GM23338 (cell line): ENCODE data around the gene OR51G1. TPM values are rescaled to one million over a fixed set of nuclear protein-coding genes. Genes with fewer than 3 reads are reported as not detected.

ENCODE experiments used
- ATAC-seq: fragments of 200-7000 bp; cut with Tn5 transposase; 3 replicates; pipeline ENCODE4 v1.9.1; 2020
- DNase-seq: peaks from one replicate; pipeline ENCODE4 v3.0.0-alpha.2; 2015; ENCODE audit warnings: low spot score
- H2AFZ ChIP-seq: fragments of 200-600 bp; sonication (generic); 2 replicates; pipeline ENCODE4 v1.8.0; 2016; ENCODE audit warnings: antibody characterized with exemption, mild to moderate bottlenecking, moderate library complexity
- H3F3A ChIP-seq: fragments of 200-600 bp; sonication (generic); replicated peaks from 2 replicates; pipeline ENCODE4 v1.8.0; 2017; ENCODE audit warnings: antibody characterized with exemption, mixed run types, low read depth
- H3K27ac ChIP-seq: fragments of 200-600 bp; sonication (generic); 2 replicates; pipeline ENCODE4 v1.6.1; 2016; ENCODE audit warnings: low read depth
- H3K27me3 ChIP-seq: fragments of 200-600 bp; sonication (generic); 2 replicates; pipeline ENCODE4 v1.8.0; 2016; ENCODE audit warnings: mild to moderate bottlenecking, mixed run types, moderate library complexity; ENCODE audit not compliant: insufficient read depth
- H3K36me3 ChIP-seq: fragments of 200-600 bp; sonication (generic); 2 replicates; pipeline ENCODE4 v1.8.0; 2016; ENCODE audit warnings: mild to moderate bottlenecking; ENCODE audit not compliant: insufficient read depth
- H3K4me1 ChIP-seq: fragments of 200-600 bp; sonication (generic); 2 replicates; pipeline ENCODE4 v1.8.0; 2016; ENCODE audit warnings: mild to moderate bottlenecking, moderate library complexity; ENCODE audit not compliant: insufficient read depth
- H3K4me2 ChIP-seq: fragments of 200-600 bp; sonication (generic); 2 replicates; pipeline ENCODE4 v1.7.1; 2017; ENCODE audit warnings: mixed run types
- H3K4me3 ChIP-seq: fragments of 200-600 bp; sonication (generic); 2 replicates; pipeline ENCODE4 v1.6.1; 2016; ENCODE audit warnings: mixed run types
- H3K79me2 ChIP-seq: fragments of 200-600 bp; sonication (generic); replicated peaks from 2 replicates; pipeline ENCODE4 v1.8.0; 2017; ENCODE audit warnings: mild to moderate bottlenecking; ENCODE audit not compliant: insufficient read depth
- H3K9me2 ChIP-seq: fragments of 200-600 bp; sonication (generic); 2 replicates; pipeline ENCODE4 v1.8.0; 2017; ENCODE audit not compliant: insufficient read depth
- H4K20me1 ChIP-seq: fragments of 200-600 bp; sonication (generic); replicated peaks from 2 replicates; pipeline ENCODE4 v1.8.0; 2017; ENCODE audit warnings: mild to moderate bottlenecking; ENCODE audit not compliant: insufficient read depth
- H3K27ac Mint-ChIP-seq: 2 replicates; pipeline ENCODE4 v1.8.0; 2020; ENCODE audit warnings: inconsistent platforms, mild to moderate bottlenecking, moderate library complexity, mixed read lengths
- H3K27me3 Mint-ChIP-seq: 3 replicates; pipeline ENCODE4 v1.8.0; 2022; ENCODE audit warnings: low read depth, mild to moderate bottlenecking, moderate library complexity, mixed read lengths, inconsistent platforms; ENCODE audit not compliant: insufficient read depth, poor library complexity
- H3K36me3 Mint-ChIP-seq: 3 replicates; pipeline ENCODE4 v1.8.0; 2021; ENCODE audit warnings: low read depth, mild to moderate bottlenecking, inconsistent platforms, moderate library complexity, mixed read lengths
- H3K4me1 Mint-ChIP-seq: 3 replicates; pipeline ENCODE4 v1.8.0; 2020; ENCODE audit warnings: mild to moderate bottlenecking, inconsistent platforms, mixed read lengths
- H3K4me3 Mint-ChIP-seq: 3 replicates; pipeline ENCODE4 v1.8.0; 2021; ENCODE audit warnings: moderate library complexity, mild to moderate bottlenecking, inconsistent platforms, mixed read lengths
- H3K9me3 Mint-ChIP-seq: 3 replicates; pipeline ENCODE4 v1.8.0; 2020; ENCODE audit warnings: moderate library complexity, mild to moderate bottlenecking, inconsistent platforms, mixed read lengths
- CREB1 ChIP-seq: fragments of 250-450 bp; sonication (Bioruptor Pico); IDR thresholded peaks from 2 replicates; pipeline ENCODE4 v1.5.0; 2020; ENCODE audit warnings: low read depth, mild to moderate bottlenecking, moderate library complexity
- CTCF ChIP-seq, 2 experiments: fragments of 200-600 bp in 1 of 2; sonication (generic) in 1 of 2; conservative IDR thresholded peaks; 2 replicates each; pipeline versions ENCODE4 v1.5.1 to v1.6.1; 2016 to 2017; ENCODE audit warnings: antibody characterized with exemption in 2 of 2, low read depth in 2 of 2, mild to moderate bottlenecking in 2 of 2, moderate library complexity in 1 of 2
- EZH2 ChIP-seq: fragments of 200-600 bp; sonication (generic); IDR thresholded peaks from one replicate; pipeline ENCODE4 v1.8.0; 2017; ENCODE audit warnings: antibody characterized with exemption, mild to moderate bottlenecking, low read depth; ENCODE audit not compliant: unreplicated experiment
- JUNB ChIP-seq: IDR thresholded peaks from one replicate; pipeline ENCODE4 v1.6.1; 2016; ENCODE audit warnings: antibody characterized with exemption; ENCODE audit not compliant: unreplicated experiment
- POLR2AphosphoS5 ChIP-seq: IDR thresholded peaks from 2 replicates; pipeline ENCODE4 v1.6.1; 2016; ENCODE audit warnings: antibody characterized with exemption, low read depth
- REST ChIP-seq: IDR thresholded peaks from one replicate; pipeline ENCODE4 v1.6.1; 2018; ENCODE audit warnings: antibody characterized with exemption; ENCODE audit not compliant: unreplicated experiment
- STAT1 ChIP-seq: IDR thresholded peaks from one replicate; pipeline ENCODE4 v1.6.1; 2016; ENCODE audit warnings: antibody characterized with exemption; ENCODE audit not compliant: unreplicated experiment
- ZNF114 ChIP-seq: fragments of 250-450 bp; sonication (Bioruptor Pico); IDR thresholded peaks from 2 replicates; pipeline ENCODE4 v1.5.0; 2020; ENCODE audit warnings: mild to moderate bottlenecking, moderate library complexity
- ZNF462 ChIP-seq: fragments of 250-450 bp; sonication (Bioruptor Pico); IDR thresholded peaks from 2 replicates; pipeline ENCODE4 v1.5.0; 2020; ENCODE audit warnings: mild to moderate bottlenecking, moderate library complexity
- polyA plus RNA-seq: library from polyadenylated mRNA; unstranded; fragments of >200 nt; fragmentation: Nextera tagmentation; extraction: Ambion mirVana; gene quantifications from 2 replicates; pipeline ENCODE4 v1.2.1, GENCODE V29; 2016
- total RNA-seq: library from RNA; depleted of rRNA; stranded (reverse); fragments of >200 nt; shearing (Covaris generic); gene quantifications from 2 replicates; pipeline ENCODE4 v1.2.3, GENCODE V29; 2014
- TF ChIP-seq, protein P1 (sequence below): IDR thresholded peaks from 2 replicates; pipeline ENCODE4 v1.6.1; 2016; ENCODE audit warnings: antibody characterized with exemption

The OR51G1 gene
- total and polyA plus RNA-seq, 2 experiments from 2014 or later, result not detected

DNA sequence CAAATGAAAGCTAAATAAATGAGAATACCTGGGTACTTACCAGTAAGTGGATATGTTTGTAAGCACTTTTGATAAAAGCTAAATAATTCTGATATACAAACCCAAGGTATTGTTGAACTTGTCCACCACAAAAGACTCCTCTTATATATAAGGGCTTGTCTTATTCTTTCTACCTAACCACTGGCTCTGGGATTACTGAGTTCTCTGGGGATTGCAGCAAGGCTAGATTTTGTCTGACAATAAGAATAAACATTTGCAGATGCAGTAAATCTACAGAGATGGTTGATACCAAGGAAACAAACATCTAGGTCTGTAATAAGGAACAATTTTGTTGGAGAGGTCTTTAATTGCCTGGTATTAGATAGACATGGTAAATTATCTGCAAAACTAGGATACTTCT lies 23.4 kb upstream of the OR51G1 start, which contains the start of gene OR51A4 (continued):
- no peak for TF ChIP-seq EZH2
- no peak for TF ChIP-seq STAT1
- TF ChIP-seq CTCF (conservative IDR thresholded peaks at IDR 0.05; ENCODE audit: low read depth in 2 of 2), result no peak

- H3K9me3 Mint-ChIP-seq, result no peaks in the 10 kb centered on the region
- H3K27ac Mint-ChIP-seq, result no peak overlapping the region
- no peak for ATAC-seq
- Histone ChIP-seq H2AFZ (no peak overlapping the region), H3K79me2 (no peaks in the 10 kb centered on the region), H3F3A (no peaks in the 10 kb centered on the region), H3K4me2 (no peak overlapping the region), H3K4me1 (no peaks in the 10 kb centered on the region), H4K20me1 (no peaks in the 10 kb centered on the region), H3K4me3 (no peak overlapping the region), H3K9me2 (no peaks in the 10 kb centered on the region; the same call in 1 of the 2 replicates), H3K36me3 (no peaks in the 10 kb centered on the region), H3K27ac (no peak overlapping the region), H3K27me3 (no peaks in the 10 kb centered on the region)
- H3K4me1 Mint-ChIP-seq, result no peaks in the 10 kb centered on the region
- no peaks in the 10 kb centered on the region for H3K36me3 Mint-ChIP-seq
- no peaks in the 10 kb centered on the region for H3K27me3 Mint-ChIP-seq
- no peak overlapping the region for H3K4me3 Mint-ChIP-seq
- no peak for DNase-seq
- TF ChIP-seq REST (no peak), POLR2AphosphoS5 (no peak), CREB1 (no peak), STAT1 (no peak), CTCF (conservative IDR thresholded peaks at IDR 0.05; ENCODE audit: low read depth in 2 of 2) (no peak), ZNF462 (CRISPR knock-in tag) (no peak), ZNF114 (CRISPR knock-in tag) (no peak), JUNB (no peak)
- TF ChIP-seq, protein P1, sequence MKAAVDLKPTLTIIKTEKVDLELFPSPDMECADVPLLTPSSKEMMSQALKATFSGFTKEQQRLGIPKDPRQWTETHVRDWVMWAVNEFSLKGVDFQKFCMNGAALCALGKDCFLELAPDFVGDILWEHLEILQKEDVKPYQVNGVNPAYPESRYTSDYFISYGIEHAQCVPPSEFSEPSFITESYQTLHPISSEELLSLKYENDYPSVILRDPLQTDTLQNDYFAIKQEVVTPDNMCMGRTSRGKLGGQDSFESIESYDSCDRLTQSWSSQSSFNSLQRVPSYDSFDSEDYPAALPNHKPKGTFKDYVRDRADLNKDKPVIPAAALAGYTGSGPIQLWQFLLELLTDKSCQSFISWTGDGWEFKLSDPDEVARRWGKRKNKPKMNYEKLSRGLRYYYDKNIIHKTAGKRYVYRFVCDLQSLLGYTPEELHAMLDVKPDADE, result no peak
Observed at GRCh38 chr11:4936745-4937144, 12.6 kb upstream of the OR51G1 start.
